Nephron progenitor cell (in vitro differentiated cells): ENCODE measurements around the gene OR13F1.
"Not testable (repeated sequence)": the region's sequence is repeated elsewhere in the genome, so short reads cannot be mapped to it uniquely, and the experiment has no call there.

Source experiments
- DNase-seq: peaks from one replicate; pipeline ENCODE4 v3.0.0; 2021
- H3K27ac Mint-ChIP-seq: 2 replicates; pipeline ENCODE4 v1.8.0; 2021; ENCODE audit warnings: mild to moderate bottlenecking, moderate library complexity, mixed read lengths
- H3K27me3 Mint-ChIP-seq: 2 replicates; pipeline ENCODE4 v1.8.0; 2021; ENCODE audit warnings: mild to moderate bottlenecking, low read depth, mixed read lengths; ENCODE audit not compliant: poor library complexity
- H3K36me3 Mint-ChIP-seq: 2 replicates; pipeline ENCODE4 v1.8.0; 2021; ENCODE audit warnings: low read depth, mixed read lengths
- H3K4me1 Mint-ChIP-seq: 2 replicates; pipeline ENCODE4 v1.8.0; 2021; ENCODE audit warnings: mixed read lengths
- H3K4me3 Mint-ChIP-seq: 2 replicates; pipeline ENCODE4 v1.8.0; 2021; ENCODE audit warnings: mild to moderate bottlenecking, moderate library complexity, mixed read lengths
- H3K9me3 Mint-ChIP-seq: 2 replicates; pipeline ENCODE4 v1.8.0; 2021; ENCODE audit warnings: mild to moderate bottlenecking, moderate library complexity, mixed read lengths
- CTCF ChIP-seq: fragments of 200-600 bp; sonication (generic); IDR thresholded peaks from 2 replicates; pipeline ENCODE4 v1.5.0; 2021; ENCODE audit warnings: antibody characterized with exemption

OR13F1 gene

GRCh38 chr9:104485014-104485413 is 19.0 kb upstream of the OR13F1 start:
- no peak overlapping the region for H3K27ac Mint-ChIP-seq
- H3K4me1 Mint-ChIP-seq: no peaks in the 10 kb centered on the region
- no peak for TF ChIP-seq CTCF
- H3K4me3 Mint-ChIP-seq: no peak overlapping the region
- no peaks in the 10 kb centered on the region for H3K27me3 Mint-ChIP-seq
- H3K9me3 Mint-ChIP-seq: peaks cover 4% of the 10 kb centered on the region
- DNase-seq: no peak
- H3K36me3 Mint-ChIP-seq: no peaks in the 10 kb centered on the region

- no peak for DNase-seq
- Mint-ChIP-seq H3K9me3 (no peaks in the 10 kb centered on the region), H3K4me1 (no peaks in the 10 kb centered on the region), H3K27ac (peak overlapping the region; percentile 54), H3K4me3 (no peak overlapping the region), H3K27me3 (no peaks in the 10 kb centered on the region), H3K36me3 (no peaks in the 10 kb centered on the region)
- peak; percentile 48 for TF ChIP-seq CTCF
Measured at GRCh38 chr9:104494808-104495207, 9.3 kb upstream of the OR13F1 start.

- TF ChIP-seq CTCF: no peak
- Mint-ChIP-seq H3K4me1 (no peaks in the 10 kb centered on the region), H3K27ac (no peak overlapping the region), H3K27me3 (no peaks in the 10 kb centered on the region), H3K36me3 (no peaks in the 10 kb centered on the region), H3K4me3 (no peak overlapping the region), H3K9me3 (no peaks in the 10 kb centered on the region)
- DNase-seq: no peak
Measured at GRCh38 chr9:104503440-104503839, 623 bp upstream of the OR13F1 start.

- Mint-ChIP-seq H3K4me3 (no peak overlapping the region), H3K4me1 (no peaks in the 10 kb centered on the region), H3K27ac (no peak overlapping the region), H3K27me3 (no peaks in the 10 kb centered on the region), H3K9me3 (no peaks in the 10 kb centered on the region), H3K36me3 (no peaks in the 10 kb centered on the region)
- DNase-seq: no peak
- no peak for TF ChIP-seq CTCF
Measured at GRCh38 chr9:104506565-104506964, 2.5 kb downstream of the OR13F1 start.

GRCh38 chr9:104514901-104515300 is 10.8 kb downstream of the OR13F1 start:
- no peak for DNase-seq
- Mint-ChIP-seq H3K4me3 (no peak overlapping the region), H3K27me3 (no peaks in the 10 kb centered on the region), H3K4me1 (no peaks in the 10 kb centered on the region), H3K9me3 (no peaks in the 10 kb centered on the region), H3K36me3 (no peaks in the 10 kb centered on the region), H3K27ac (no peak overlapping the region)
- no peak for TF ChIP-seq CTCF

GRCh38 chr9:104520241-104520640 is 16.2 kb downstream of the OR13F1 start:
- H3K27ac Mint-ChIP-seq, H3K4me1 Mint-ChIP-seq, H3K9me3 Mint-ChIP-seq, H3K4me3 Mint-ChIP-seq, H3K36me3 Mint-ChIP-seq, DNase-seq, H3K27me3 Mint-ChIP-seq: not testable (repeated sequence)

- H3K36me3 Mint-ChIP-seq: no peaks in the 10 kb centered on the region
- peaks cover 6% of the 10 kb centered on the region for H3K9me3 Mint-ChIP-seq
- no peak within 1 kb of the TSS for H3K27ac Mint-ChIP-seq
- H3K27me3 Mint-ChIP-seq: no peaks in the 10 kb centered on the region
- DNase-seq: no peak
- H3K4me3 Mint-ChIP-seq: no peak within 1 kb of the TSS
- TF ChIP-seq CTCF: no peak
- H3K4me1 Mint-ChIP-seq: no peaks in the 10 kb centered on the region
Measured at GRCh38 chr9:104527109-104527508, 23.0 kb downstream of the OR13F1 start, which contains the start of gene OR13C4. Gene OR13C4, minus strand, starts transcription at chr9:104527209. Its CDS starts 0 bp downstream, at chr9:104527209.
